Daoy (cell line): ENCODE measurements around the gene FAM168B. TPM values are rescaled to one million over a fixed set of nuclear protein-coding genes. Genes with fewer than 3 reads are reported as not detected.

Experiments
- DNase-seq: peaks from one replicate; pipeline ENCODE4 v3.0.0-alpha.2; 2015; ENCODE audit warnings: low read depth
- total RNA-seq: library from RNA; depleted of rRNA; stranded (reverse); fragments of >200 nt; shearing (Covaris generic); gene quantifications from 2 replicates; pipeline ENCODE4 v1.2.3, GENCODE V29; 2014

The FAM168B gene
- total RNA-seq, 1 experiment from 2014 or later = 101 TPM

DNA sequence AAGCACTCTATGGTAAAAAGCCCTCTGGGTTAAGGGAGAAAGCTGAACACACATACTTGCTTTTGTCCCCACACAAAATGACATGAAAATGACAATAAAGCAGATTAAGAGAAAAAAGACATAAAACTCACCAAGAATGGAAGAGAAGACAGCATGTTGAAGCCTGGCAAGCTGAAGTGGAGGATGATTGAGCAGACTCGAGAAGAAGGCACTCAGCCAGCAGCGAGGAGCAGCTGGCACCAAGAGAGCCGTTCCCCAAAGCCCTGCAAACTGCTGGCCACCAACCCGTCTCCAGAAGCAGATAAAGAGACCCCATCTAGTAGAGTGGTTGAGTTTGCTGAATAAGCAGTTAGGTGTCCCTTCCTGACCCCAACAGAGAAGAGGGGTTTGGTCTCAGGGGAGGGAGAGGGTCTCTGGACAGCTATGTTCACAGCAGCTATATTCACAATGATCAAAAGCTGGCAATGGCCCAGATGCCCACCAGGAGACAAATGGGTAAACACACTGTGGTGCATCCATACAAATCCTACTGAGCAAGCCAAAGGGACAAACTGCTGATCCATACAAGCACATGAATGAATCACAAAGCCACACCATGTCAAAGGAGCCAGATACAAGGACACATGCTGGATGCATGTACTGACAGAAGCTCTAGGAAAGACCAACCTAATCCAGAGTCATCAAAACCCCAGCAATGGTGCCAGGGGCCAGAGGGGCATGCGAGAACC is 36.9 kb downstream of the FAM168B start:
- DNase-seq = no peak

DNA sequence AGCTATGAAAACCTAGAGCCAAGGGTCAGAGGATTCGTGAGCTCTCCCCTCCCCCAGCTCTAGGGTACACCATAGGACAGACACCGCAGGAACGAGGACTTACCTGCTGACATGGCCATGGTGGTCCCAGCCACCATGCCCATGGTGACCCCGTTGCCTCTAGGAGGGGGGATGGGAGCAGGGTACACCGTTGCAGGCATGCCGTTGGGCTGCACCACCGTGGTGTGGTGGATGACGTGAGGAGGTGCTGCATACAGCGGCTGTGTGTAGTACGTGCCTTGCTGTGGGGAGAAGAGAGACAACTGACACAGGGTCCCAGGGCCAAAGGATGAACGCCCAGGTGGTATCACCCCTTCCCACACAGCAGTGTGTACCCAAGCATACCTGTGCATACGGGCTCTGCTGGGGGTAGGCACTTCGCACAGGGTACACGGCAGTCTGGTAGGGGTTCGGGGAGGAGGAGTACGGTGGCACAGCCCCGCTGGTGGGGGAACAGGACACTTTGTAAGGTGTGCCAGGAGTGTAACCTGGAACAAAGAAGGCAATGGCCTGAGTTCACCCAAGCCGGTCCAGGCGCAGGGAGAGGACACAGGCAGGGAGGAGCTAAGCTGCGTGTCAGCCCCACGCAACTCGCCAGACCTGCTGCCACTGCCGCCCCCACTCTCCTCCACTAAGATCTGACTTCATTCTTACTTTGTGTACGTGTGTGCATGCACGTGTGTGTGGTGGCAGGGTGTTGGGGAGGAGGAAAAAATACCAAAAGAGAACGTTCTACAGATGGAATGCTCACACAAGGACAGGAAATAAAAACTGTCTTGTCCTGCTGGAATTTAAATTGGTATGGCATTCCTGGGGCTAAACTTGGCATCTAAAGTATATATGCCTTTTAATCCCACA is 37.8 kb downstream of the FAM168B start:
- DNase-seq = no peak

DNA sequence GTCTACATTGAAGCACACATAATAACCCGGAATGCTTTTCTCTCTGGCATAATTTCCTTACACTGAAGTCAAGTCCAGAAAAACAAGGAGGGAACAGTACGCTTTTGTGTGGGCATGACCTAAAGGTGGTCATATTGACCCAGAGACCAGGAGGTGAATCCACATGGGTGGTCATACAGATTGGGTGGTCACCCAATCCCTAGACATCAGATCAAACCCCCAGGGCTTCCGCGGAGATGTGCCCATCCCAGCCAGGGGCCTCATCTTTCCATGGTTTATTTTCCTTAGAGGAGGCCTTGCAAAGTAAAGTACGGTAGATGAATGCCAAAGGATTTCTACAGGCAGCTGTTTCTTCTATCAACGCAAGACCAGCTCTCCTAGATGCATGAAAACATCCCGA is 38.8 kb downstream of the FAM168B start:
- DNase-seq = no peak

DNA sequence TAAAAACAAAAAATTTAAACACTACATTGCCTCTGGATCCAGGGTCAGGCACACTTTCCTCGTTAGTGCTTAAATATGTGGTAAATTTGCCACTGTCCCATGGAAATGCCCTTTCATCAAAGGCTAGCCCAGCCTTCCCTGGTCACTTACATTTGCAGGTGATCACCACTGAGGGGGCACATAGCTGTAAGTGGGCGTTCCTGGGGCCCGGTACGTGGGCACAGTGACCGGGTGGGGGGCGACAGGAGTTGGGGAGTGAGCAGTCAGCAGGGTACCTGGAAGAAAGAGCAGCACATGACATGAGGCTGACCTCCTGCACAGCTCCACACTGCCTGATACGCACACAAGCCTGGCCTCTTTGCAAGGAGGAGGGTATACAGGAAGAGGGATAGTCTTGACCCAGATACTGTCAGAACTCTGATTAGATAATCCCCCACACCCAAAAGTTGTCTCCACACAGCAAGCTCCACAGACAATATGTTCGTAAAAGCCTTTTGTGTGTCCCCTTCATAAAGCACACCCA is 40.5 kb downstream of the FAM168B start:
- DNase-seq = no peak

DNA sequence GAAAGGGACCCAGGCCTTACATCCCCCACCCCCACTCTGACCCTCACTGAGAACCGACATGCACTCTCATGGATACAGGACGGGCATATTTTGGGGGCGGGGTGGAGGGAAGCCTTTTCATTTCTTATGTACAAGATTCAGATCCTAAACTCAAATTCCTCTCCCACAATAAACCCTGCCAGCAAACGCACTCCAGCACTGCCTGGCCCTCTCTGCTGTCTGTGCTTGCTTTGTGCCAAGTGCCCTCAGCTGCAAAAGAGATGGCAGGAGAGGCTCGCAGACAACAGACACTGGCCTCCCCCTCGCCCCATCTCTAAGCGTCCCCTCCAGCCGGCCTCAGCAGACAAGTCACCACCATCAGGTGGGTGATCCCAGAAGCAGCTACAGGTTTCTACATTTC is 42.4 kb downstream of the FAM168B start:
- no peak for DNase-seq

DNA sequence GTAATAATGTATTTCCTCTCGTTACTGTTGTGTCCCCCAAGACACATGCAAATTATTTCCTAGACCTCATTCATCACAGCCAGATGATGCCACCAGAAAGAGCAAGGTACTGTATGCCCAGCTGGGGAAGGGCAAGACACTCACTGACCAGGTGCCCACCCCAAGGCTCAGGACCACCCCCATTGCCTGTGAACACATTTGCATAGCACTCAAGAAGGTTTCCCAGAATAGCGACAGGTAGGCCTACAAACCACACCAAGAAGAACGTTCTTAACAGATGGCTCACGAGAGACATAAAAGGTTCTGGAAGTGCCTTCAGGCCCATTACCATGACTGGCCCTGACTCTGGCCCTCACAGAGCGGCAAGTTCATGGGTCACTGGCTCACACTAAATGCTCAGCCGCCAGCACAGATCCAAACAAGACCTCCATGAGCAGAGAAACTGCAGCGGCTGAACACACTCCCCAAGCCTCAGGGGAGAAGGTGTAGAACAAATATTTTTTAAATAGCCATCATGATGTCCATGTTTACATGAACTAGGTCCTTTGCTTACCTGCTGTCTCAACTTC is 44.0 kb downstream of the FAM168B start:
- DNase-seq = no peak

DNA sequence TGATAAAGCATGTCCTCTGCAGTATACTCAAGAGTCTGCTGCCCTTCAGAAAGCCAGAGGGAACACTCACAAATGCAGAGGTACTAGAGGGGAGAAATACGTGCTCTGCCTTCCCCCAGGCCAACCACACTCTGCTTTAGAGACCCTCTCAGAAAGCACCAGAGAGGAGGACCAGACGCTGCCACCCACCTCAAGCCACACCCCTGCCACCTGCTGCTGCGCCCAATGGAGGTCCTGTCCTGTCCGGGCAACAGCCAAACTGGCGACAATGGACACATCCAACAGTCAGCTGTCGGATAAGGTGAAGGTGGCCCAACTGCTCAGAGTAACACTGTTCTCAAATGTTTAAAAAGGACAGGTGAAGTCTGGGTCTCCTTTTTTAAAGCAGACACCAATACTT is 44.6 kb downstream of the FAM168B start:
- DNase-seq = no peak

DNA sequence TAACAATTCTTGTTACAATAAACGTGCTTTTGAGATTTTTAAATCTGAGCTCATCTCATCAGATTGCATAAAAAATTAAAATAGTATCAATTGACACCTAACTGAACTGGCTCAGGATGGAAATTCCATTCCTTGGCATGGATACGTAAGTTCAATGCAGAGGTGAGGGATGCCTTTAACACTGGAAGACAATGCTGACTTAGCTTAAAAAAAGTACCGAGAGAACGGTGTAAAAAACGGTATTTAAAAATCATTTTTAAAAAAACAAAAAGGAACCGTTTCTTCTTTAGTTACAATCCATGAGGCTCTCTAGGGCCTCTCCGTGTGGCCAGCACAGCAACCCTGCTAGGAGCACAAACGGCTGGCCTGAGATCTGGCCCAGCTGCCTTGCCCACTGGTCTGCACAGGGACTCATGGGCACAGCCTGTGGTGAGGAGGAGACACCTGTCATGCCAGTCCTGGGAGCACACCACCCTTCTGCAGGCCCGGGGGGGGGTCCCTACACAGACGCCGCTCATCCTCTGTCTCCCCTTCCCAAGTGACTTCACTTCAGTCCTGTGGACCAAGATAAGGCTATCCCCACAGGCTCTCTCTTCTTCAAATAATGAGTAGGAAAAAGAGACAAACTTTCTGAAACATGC is 45.2 kb downstream of the FAM168B start:
- no peak for DNase-seq

DNA sequence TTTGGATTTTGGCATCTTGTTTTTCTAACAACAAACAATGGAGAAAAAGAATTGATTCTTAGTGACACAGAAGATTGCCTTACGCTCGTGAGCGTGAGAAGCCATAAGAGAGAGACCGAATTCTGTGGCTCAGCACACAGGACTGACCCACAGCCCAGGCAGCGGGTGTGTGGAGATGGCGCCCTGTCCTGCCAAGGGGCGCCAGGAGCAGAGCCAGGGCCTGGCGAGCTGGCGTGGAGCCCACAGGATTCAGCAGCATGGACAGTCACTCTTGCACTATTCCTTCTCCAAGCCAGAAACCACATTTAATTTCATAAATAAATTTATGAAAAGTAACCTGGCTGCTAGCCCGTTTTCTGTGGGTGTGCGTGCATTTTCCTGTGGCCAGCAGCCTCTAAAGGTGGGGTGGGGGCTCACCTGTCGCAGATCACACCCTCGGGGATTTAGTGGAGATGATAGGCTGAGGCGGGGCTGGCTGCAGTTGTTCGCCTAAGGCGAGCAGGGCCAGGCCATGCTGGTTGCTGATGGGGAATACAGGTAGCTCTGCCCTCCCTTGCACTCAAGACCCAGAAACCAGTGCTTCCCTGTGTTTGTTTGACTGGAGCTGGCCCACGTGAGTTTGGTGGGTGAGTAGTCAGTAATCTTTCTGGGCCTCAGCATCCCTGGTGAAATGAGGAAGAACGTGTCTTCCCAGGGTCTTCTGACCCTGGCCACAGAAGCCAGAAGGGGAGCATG is 46.2 kb downstream of the FAM168B start:
- DNase-seq = no peak

DNA sequence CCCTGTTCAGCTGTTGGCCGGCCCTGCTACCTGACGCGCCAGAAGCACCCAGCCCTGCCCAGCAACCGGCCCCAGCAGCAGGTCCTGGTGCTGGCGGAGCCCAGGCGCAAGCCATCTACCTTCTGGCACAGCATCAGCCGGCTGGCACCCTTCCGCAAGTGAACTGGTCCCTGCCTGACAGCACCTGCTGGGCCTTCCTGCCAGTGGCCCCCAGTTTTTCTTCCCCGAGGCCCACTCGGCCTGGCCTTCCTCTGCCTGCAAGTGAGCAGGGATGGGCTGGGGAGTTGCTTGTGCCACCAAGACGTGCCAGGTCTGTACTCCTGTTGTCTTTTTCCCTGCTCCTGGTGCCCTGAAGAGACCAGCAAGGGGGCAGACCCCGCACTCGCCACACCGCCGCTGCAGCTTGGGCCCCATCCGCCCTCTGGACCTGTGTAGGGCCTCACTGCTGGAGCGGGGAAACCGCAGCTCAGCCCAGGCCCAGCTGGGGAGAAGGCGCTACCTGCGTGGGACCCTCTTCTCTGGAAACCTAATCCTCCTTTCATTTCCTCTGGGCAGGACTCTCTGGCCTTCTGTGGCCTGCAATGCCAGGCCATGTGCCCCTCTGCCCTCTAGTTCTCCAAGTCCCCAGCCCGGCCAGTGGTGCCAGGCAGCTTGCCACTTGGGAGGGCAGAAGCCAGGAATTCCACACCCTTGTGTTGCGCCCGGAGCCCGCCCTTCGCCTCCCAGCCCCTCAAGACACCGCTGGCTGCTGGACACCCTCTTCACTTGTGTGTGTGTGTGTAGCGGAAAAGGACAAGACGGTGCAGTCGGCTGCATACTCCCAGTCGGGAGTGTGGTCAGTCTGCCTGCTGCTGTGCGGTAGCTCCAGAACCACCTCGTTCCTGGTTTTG is 47.0 kb downstream of the FAM168B start:
- DNase-seq = no peak

DNA sequence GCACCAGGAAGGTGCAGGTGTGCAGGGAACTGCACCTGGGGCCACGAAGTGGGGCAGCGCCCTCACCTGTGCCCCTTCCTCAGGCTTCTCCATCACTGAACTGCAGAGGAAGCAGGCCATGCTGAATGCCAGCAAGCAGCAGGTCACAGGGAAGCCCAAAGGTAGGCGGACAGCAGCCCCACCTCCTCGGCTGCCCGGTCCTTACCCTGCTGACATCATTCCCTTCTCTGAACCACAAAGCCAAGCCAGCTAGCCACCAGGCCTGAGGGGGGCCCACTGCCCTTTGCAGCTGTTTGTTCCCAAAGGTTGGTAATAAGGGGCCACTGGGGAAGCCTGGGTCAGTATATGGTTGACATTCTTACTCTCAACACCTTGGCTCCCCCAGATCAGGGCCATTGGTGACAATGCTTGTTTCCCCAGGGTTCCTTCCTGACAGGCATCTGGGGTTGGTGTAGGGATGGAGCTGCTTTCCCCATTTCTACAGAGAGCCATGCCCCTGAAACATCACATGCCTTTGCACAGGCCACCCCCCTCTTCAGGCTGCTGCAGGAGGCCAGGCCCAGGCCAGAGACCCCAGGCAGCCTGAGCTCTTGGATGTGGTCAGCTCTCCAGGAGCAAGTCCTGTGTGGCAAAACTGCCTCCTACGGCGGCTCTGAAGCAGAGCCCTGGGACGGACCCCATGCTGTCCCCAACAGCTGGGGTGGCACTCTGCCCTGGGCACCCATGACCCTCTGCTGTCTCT is 47.8 kb downstream of the FAM168B start:
- DNase-seq = no peak

DNA sequence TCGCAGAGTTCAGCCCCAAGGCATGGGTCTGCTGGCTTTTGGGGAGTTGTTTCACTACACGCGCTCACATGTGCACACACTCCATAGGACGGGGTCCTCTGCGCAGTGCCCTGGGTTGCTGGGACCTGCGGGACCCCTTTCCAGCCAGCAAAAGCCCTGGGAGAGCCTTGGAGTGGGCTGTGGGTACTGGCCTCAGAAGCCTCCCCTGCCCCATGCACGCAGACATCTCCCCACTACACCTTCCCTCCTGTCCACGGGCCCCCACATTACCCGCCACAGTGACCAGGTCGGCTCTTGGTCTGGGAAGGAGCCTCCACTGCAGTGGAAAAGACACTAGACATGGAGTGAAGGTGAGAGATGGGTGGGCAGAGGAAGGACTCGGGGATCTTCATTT is 48.5 kb downstream of the FAM168B start:
- no peak for DNase-seq

DNA sequence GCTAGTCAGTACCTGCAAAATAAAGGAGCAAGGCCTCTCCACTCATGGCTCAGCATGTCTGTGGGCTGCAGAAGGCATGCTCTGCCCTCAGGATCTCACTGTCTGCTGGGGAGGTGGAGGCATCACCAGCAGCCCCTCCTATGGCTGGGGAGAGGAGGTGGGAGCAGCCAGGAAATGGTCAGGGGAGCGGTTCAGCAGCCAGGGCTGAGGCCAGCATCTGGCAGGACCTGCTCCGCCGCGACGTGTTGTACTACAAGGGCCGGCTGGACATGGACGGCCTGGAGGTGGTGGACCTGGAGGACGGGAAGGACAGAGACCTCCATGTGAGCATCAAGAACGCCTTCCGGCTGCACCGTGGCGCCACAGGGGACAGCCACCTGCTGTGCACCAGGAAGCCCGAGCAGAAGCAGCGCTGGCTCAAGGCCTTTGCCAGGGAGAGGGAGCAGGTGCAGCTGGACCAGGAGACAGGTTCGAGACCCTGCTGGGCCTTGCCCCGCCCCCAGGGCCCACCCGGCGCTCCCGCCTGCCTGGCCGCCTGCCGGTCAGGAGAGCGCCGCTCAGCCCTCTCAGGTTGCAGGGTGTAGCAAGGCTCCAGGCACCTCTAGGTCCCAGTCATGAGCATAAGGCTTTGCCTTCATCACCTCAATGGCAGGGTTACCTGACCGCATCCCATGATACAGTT is 49.0 kb downstream of the FAM168B start:
- no peak for DNase-seq

DNA sequence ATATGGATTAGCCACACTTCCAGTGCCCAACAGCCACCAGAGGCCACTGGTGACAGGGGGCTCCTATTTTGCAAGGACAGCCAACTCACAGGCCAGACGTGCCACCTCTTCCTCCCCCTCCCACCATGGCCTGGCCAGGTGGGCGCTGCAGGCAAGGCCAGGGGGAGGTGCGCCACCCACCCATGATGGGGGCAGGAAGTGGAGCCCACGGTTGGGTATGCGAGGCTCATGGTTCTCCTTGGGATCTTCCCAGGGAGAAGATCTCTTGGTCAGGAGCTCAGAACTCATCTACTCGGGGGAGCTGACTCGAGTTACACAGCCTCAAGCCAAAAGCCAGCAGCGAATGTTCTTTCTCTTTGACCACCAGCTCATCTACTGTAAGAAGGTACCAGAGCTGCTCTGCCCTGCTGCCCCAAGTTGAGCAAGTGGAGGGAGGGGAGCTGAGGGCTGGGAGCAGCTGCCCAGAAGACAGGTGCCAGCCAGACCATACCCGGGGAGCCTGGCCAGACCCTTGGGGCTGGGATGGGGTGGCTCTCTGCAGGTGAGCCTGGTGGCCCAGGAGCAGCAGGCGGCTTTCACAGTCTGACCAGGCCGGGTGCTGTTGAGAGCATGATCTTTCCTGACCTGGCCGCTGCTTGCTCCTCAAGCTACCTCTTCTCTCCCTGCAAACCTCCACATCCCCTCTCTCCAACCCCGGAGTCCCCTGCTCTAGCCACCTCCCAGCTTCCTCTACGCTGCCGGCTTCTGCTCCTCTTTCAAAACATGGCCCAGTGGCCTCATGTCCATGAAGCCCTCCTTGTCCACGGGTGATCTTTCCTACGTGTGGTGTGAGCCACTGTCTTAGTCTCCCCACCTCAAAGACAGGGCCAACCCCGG is 49.8 kb downstream of the FAM168B start:
- no peak for DNase-seq

DNA sequence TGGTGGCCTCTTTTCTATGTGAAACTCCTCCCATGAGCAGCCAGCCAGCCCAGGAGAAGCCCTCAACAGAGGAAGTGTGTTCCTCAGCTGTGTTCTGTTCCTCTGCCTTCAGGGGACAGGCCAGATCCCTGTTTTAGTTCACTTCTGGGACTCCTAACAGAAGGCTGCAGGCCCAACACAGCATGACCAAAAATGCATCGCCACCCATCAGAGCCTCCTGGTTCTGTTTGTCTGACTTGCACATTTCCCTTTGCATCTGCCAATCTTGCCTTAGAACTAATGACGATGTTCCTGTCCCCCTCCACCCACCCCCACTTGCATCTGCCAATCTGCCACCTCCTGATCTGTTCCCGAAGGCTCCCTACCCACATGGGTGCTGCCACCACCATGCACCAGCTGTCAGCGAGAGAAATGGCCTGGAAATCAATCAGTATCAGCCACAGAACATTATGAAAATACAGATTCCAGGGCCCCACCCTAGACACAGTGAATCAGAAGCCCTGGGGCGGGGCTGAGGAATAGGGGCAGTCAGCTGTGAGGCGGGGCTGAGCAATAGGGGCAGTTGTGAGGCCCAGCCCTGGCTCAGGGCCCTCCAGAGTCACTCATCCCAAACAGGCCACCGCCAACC is 51.0 kb downstream of the FAM168B start:
- DNase-seq = peak; percentile 27

DNA sequence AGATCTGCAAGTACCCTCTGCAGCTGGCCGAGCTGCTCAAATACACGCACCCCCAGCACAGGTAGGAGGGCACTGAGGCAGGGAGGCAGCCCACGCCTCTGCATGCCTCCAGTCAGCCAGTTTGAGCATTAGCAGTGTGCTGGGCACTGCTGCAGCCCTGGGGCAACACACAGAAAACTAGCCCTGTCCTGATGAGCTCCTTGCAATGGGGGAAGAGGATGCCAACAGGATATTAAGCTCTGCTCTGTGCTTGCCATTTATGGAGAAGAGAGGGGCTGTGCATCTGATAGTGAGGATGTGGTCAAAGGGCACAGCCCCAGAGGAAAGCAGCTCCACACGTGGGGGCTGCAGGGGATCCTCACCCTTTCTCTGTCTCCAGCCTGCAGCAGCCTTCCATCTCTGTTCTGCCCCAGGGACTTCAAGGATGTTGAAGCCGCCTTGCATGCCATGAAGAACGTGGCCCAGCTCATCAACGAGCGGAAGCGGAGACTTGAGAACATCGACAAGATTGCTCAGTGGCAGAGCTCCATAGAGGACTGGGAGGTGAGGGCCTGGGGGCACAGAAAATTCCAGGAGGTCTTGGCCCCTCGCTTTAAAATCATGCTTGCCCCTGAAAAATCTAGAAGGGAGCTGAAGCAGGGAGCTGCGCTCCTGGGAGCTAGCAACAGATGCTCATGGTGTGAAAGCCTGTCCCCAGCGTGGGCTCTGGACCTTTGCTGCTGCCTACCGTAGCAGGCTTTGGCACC is 51.7 kb downstream of the FAM168B start:
- DNase-seq = no peak
